ENCODE measurements around the gene PANK1. TPM values are rescaled to one million over a fixed set of nuclear protein-coding genes. Genes with fewer than 3 reads are reported as not detected.

Gene PANK1
- total RNA-seq, 2 experiments from 2014 or later: 3.2 to 4.8 TPM

DNA sequence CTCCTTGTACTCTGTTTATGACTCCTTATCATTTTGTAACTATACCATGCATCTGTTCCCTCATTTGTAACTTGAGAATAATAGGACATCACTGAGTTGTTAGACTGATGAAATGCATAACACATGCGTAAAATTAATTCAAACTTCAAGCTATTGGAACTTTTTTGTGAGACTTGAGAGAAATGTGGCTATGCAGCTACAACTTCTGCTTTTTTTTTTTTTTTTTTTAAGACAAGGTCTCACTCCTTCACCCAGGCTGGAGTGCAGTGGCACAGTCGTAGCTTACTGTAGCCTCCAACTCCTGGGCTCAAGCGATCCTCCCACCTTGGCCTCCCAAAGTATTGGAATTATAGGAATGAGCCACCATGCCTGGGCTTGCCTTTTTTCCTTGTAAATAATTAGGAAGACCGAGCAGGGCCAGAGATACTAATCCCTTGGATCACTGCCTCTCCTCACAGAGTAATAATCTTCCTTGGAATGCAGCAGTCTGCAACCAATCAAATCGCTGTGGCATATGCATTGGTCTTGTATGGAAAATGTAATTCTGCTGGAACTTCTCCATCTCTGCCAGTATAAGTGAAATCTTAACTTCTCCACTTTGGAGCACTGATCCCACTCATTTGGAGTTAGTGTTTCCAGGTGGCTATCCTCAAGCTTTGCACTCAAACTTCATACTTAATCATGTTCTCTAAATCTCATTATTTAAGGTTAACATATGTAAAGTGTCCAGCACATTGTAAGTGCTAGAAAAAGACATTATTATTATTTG is 2.0 kb upstream of the PANK1 start:
- POLR2A ChIA-PET: interaction anchor here (2.4 kb wide), 1 partner anchor 54 kb away, joined by 8 read pairs; the partner anchor contains the start of gene KIF20B
- H3K4me1 Mint-ChIP-seq: peaks cover 9% of the 10 kb centered on the region

GRCh38 chr10:89645742-89646172 is 715 bp upstream of the PANK1 start:
- Mint-ChIP-seq H3K27me3 (peaks cover 36% of the 10 kb centered on the region), H3K4me3 (peak overlapping the region; percentile 87), H3K27ac (peak overlapping the region; percentile 74), H3K36me3 (no peaks in the 10 kb centered on the region), H3K4me1 (peaks cover 9% of the 10 kb centered on the region), H3K9me3 (no peaks in the 10 kb centered on the region)
- ATAC-seq (ENCODE audit: low read depth) (no peak), DNase-seq (no peak)
- POLR2A ChIA-PET: interaction anchor here (2.4 kb wide), 1 partner anchor 56 kb away, joined by 8 read pairs; the partner anchor contains the start of gene KIF20B

More for the DNA sequence above, 2.0 kb upstream of the PANK1 start:
- Mint-ChIP-seq H3K9me3 (no peaks in the 10 kb centered on the region), H3K27ac (no peak overlapping the region), H3K27me3 (peaks cover 34% of the 10 kb centered on the region), H3K4me3 (no peak overlapping the region), H3K36me3 (no peaks in the 10 kb centered on the region)
- ATAC-seq (ENCODE audit: low read depth): no peak
- no peak for DNase-seq

- no peaks in the 10 kb centered on the region for H3K9me3 Mint-ChIP-seq
- H3K27me3 Mint-ChIP-seq: peaks cover 30% of the 10 kb centered on the region
- ATAC-seq (ENCODE audit: low read depth) (peak; percentile 27), DNase-seq (no peak)
- H3K27ac Mint-ChIP-seq: no peak overlapping the region
- peaks cover 10% of the 10 kb centered on the region for H3K4me1 Mint-ChIP-seq
- POLR2A ChIA-PET: interaction anchor here (0.5 kb wide), 1 partner anchor 560 kb away, joined by 3 read pairs; no protein-coding TSS in a partner anchor
- H3K4me3 Mint-ChIP-seq: no peak overlapping the region
- peaks cover 2% of the 10 kb centered on the region for H3K36me3 Mint-ChIP-seq
Measured at GRCh38 chr10:89644691-89644966, 413 bp downstream of the PANK1 start.

- ATAC-seq (ENCODE audit: low read depth) (peak; percentile 91), DNase-seq (peak; percentile 70)
- Mint-ChIP-seq H3K4me3 (no peak overlapping the region), H3K4me1 (peaks cover 10% of the 10 kb centered on the region), H3K27me3 (peaks cover 25% of the 10 kb centered on the region), H3K9me3 (no peaks in the 10 kb centered on the region), H3K36me3 (peaks cover 2% of the 10 kb centered on the region), H3K27ac (no peak overlapping the region)
- POLR2A ChIA-PET: interaction anchor here (0.5 to 2.0 kb wide), 12 partner anchors 11 to 560 kb away, joined by 3 to 19 read pairs (median 3); partner anchors contain the start of genes IFIT1, IFIT5 and KIF20B
Measured at GRCh38 chr10:89643812-89644690, 991 bp downstream of the PANK1 start.

- peaks cover 24% of the 10 kb centered on the region for H3K27me3 Mint-ChIP-seq
- H3K27ac Mint-ChIP-seq: no peak overlapping the region
- no peak for DNase-seq
- no peak for ATAC-seq (ENCODE audit: low read depth)
- H3K4me1 Mint-ChIP-seq: peaks cover 10% of the 10 kb centered on the region
- POLR2A ChIA-PET: interaction anchor here (0.7 to 2.0 kb wide), 10 partner anchors 12 to 251 kb away, joined by 3 to 19 read pairs (median 4); partner anchors contain the start of genes IFIT1, IFIT5 and KIF20B
- H3K9me3 Mint-ChIP-seq: no peaks in the 10 kb centered on the region
- peaks cover 7% of the 10 kb centered on the region for H3K36me3 Mint-ChIP-seq
- H3K4me3 Mint-ChIP-seq: no peak overlapping the region
Measured at GRCh38 chr10:89643431-89643811, 1.6 kb downstream of the PANK1 start.

DNA sequence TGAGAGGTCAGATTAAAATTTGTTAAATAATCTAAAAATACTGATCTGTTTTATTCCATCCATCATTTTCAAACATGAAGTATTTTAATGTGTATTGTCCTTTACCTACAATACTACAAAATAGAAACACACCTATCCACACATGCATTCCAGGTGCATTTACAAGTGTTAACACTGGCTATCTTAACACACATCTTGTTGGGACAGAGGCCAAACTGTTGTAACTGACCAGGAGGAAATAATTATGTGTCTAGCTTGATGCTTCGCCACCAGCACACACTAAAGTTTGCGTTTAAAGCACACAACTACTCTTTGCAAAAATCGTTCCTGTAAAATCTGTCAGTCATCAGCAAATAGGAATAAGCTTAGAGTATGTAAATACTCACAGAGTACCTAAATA is 2.8 kb downstream of the PANK1 start:
- no peak for ATAC-seq (ENCODE audit: low read depth)
- H3K27me3 Mint-ChIP-seq: peaks cover 14% of the 10 kb centered on the region
- no peak overlapping the region for H3K27ac Mint-ChIP-seq
- POLR2A ChIA-PET: no interaction called here
- peaks cover 7% of the 10 kb centered on the region for H3K36me3 Mint-ChIP-seq
- H3K9me3 Mint-ChIP-seq: no peaks in the 10 kb centered on the region
- no peak overlapping the region for H3K4me3 Mint-ChIP-seq
- H3K4me1 Mint-ChIP-seq: peaks cover 10% of the 10 kb centered on the region
- no peak for DNase-seq

GRCh38 chr10:89640241-89640640 is 4.8 kb downstream of the PANK1 start:
- POLR2A ChIA-PET: no interaction called here
- no peak for ATAC-seq (ENCODE audit: low read depth)
- H3K27me3 Mint-ChIP-seq: peaks cover 7% of the 10 kb centered on the region

GRCh38 chr10:89639326-89639725 is 5.7 kb downstream of the PANK1 start:
- POLR2A ChIA-PET: no interaction called here
- H3K36me3 Mint-ChIP-seq: peaks cover 13% of the 10 kb centered on the region
- DNase-seq (no peak), ATAC-seq (ENCODE audit: low read depth) (no peak)
- peaks cover 6% of the 10 kb centered on the region for H3K27me3 Mint-ChIP-seq
- peaks cover 3% of the 10 kb centered on the region for H3K4me1 Mint-ChIP-seq
- no peak overlapping the region for H3K27ac Mint-ChIP-seq
- H3K9me3 Mint-ChIP-seq: no peaks in the 10 kb centered on the region
- no peak overlapping the region for H3K4me3 Mint-ChIP-seq

More at GRCh38 chr10:89640241-89640640, 4.8 kb downstream of the PANK1 start:
- Mint-ChIP-seq H3K4me3 (no peak overlapping the region), H3K27ac (no peak overlapping the region), H3K36me3 (peaks cover 8% of the 10 kb centered on the region), H3K4me1 (peaks cover 5% of the 10 kb centered on the region), H3K9me3 (no peaks in the 10 kb centered on the region)
- DNase-seq: no peak

GRCh38 chr10:89637113-89637512 is 7.9 kb downstream of the PANK1 start:
- ATAC-seq (ENCODE audit: low read depth) (no peak), DNase-seq (no peak)
- POLR2A ChIA-PET: no interaction called here
- Mint-ChIP-seq H3K4me3 (no peak overlapping the region), H3K9me3 (no peaks in the 10 kb centered on the region), H3K36me3 (peaks cover 20% of the 10 kb centered on the region), H3K27ac (no peak overlapping the region), H3K27me3 (peaks cover 2% of the 10 kb centered on the region), H3K4me1 (peaks cover 1% of the 10 kb centered on the region)

DNA sequence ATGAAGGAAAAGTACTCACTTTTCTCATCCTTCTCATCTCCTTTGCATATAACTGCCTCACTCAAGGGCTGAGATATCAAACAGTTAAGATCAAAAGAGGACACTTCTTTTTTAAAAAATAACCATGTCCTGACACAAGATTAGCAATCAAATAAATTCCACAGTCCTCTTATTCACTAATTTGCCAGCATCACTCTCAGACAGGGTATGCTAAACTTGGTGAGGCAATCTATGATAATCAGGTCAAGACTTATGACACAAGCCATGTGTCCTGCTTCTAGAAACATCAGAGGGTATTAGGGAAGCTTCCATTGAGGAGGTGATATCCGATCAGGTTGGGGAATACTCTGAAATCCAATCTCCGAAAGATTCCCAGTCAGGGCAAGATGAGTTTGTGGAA is 10.4 kb downstream of the PANK1 start:
- H3K9me3 Mint-ChIP-seq: no peaks in the 10 kb centered on the region
- no peak overlapping the region for H3K4me3 Mint-ChIP-seq
- no peak for DNase-seq

DNA sequence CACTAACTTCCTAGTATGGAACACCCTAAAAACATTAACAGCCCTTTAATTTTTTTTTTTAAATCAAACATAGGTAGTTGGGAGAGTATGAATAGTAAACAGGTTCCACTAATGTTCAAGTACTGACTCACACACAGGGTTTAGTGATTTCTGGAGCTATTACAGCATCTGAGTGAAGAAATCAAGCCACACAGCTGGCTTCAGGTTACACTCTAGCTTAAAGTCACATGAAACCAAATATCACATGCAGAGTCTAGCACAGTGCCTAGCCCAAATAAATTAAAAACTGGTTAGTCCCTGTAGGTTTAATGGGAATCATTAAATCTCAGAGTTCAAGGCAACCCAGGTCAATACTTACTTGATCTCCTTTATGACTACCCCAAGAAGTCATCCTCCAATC is 11.6 kb downstream of the PANK1 start:
- no peak overlapping the region for H3K27ac Mint-ChIP-seq
- no peaks in the 10 kb centered on the region for H3K27me3 Mint-ChIP-seq
- no peak for DNase-seq
- H3K9me3 Mint-ChIP-seq: no peaks in the 10 kb centered on the region
- no peak overlapping the region for H3K4me3 Mint-ChIP-seq
- POLR2A ChIA-PET: no interaction called here
- ATAC-seq (ENCODE audit: low read depth): no peak
- peaks cover 13% of the 10 kb centered on the region for H3K36me3 Mint-ChIP-seq
- no peaks in the 10 kb centered on the region for H3K4me1 Mint-ChIP-seq

More for the DNA sequence above, 10.4 kb downstream of the PANK1 start:
- no peaks in the 10 kb centered on the region for H3K27me3 Mint-ChIP-seq
- peaks cover 17% of the 10 kb centered on the region for H3K36me3 Mint-ChIP-seq
- POLR2A ChIA-PET: no interaction called here
- no peaks in the 10 kb centered on the region for H3K4me1 Mint-ChIP-seq
- ATAC-seq (ENCODE audit: low read depth): no peak
- H3K27ac Mint-ChIP-seq: no peak overlapping the region

DNA sequence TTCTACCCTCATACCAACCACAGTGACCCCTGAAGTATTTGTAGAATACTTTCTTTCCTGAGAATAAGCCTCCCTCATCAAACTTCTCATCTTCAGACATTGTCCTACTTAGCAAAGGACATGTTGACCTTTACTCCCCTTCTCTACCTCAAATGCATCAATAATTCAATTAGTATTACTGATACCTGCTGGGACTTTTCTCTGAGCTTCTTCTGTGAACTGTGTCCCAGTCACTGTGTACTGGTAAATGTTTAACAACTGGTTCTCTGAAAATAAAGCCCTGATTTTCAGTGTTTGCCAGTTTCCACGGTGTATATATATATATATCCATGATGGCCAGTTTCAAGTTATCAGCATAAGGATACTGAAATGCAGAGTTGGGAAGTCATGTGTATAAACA is 12.2 kb downstream of the PANK1 start:
- DNase-seq (no peak), ATAC-seq (ENCODE audit: low read depth) (no peak)
- Mint-ChIP-seq H3K9me3 (no peaks in the 10 kb centered on the region), H3K27me3 (no peaks in the 10 kb centered on the region), H3K36me3 (peaks cover 13% of the 10 kb centered on the region), H3K4me3 (no peak overlapping the region), H3K27ac (no peak overlapping the region), H3K4me1 (no peaks in the 10 kb centered on the region)
- POLR2A ChIA-PET: no interaction called here

DNA sequence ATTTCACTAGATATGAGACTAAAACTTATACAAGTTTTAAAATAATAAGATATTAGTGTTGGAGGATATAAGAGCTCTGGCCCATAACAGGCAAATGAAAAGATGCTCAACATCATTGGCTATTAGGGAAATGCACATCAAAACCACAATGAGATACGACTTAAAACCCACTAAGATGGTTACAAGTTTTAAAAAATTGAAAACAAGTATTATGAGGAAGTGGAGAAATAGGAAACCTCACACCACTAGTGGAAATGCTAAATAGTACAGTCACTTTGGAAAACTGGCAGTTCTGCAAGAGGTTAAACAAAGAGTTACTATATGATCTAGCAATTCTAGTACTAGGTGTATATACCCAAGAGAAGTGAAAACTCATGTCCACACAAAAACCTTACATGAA is 17.2 kb downstream of the PANK1 start:
- no peak for ATAC-seq (ENCODE audit: low read depth)
- no peaks in the 10 kb centered on the region for H3K4me1 Mint-ChIP-seq
- no peaks in the 10 kb centered on the region for H3K9me3 Mint-ChIP-seq
- no peak overlapping the region for H3K4me3 Mint-ChIP-seq
- no peaks in the 10 kb centered on the region for H3K36me3 Mint-ChIP-seq
- no peak for DNase-seq
- no peaks in the 10 kb centered on the region for H3K27me3 Mint-ChIP-seq
- H3K27ac Mint-ChIP-seq: no peak overlapping the region
- POLR2A ChIA-PET: no interaction called here
